Globus pallidus (tissue), 1 donor: Measurements from ENCODE around the gene SERF2.

Source experiments
- DNase-seq: peaks from one replicate; pipeline ENCODE4 v3.0.0-alpha.2; 2015; ENCODE audit warnings: low spot score

The SERF2 gene

DNA sequence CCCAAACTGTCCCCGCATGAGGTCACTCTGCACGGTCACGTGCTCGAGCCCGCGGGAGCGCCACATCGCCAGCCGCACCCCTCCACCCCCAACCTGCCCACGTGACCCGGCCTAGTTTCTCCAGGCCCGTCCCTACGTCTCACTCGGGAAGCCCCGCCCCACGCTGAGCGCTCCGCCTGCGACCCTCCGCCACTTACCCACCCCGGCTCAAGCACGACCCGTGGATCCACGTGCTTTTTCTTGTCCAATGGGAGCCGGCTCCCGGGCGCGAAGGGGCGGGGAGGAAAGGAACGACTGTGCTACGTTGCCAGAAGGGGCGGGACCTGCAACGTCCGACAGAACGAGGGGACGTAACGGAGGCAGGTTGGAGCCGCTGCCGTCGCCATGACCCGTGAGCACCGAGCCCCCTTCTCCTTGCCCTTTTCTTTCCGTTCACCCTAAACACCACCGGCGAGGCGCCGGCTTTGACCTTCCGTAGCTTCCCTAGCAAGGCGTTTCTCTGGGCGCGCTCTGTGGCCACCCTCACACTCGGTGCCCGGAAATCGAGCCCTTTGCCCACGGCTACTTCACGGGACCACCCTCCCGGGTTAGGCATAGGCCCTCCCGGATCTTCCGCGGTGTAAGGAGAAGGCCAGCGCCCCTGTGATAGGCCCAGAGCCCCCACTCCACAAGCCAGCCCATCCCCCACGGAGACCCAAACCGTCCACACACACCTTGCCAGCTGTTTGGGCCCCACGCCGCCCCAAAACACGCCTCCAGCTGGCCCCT lies at the start of gene SERF2:
SERF2 (plus strand) TSS at position 328 of the 768 bp plus-strand sequence; CDS start at position 385, 57 bp downstream.
- peak; percentile 100 for DNase-seq

DNA sequence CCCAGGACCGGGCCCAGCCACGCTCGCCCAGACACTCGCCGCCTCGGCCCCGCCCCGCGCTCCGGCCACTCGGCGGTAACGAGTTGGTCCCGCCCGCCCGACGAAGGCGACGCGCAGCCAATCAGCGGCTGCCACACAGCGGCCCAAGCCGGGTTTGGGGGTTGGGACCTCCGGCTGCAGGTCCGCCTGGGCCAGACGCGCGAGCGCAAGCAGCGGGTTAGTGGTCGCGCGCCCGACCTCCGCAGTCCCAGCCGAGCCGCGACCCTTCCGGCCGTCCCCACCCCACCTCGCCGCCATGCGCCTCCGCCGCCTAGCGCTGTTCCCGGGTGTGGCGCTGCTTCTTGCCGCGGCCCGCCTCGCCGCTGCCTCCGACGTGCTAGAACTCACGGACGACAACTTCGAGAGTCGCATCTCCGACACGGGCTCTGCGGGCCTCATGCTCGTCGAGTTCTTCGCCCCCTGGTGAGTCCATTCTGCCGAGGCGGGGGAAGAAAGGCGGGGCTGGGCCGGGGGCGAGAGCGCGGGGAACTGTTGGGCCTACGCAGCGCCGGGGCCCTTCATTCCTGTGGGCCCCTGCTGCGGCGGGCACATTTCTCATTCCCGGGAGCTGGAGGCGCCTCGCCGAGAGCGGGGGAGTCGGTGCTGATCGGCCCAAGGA lies 45.7 kb upstream of the SERF2 start, which contains the start of gene PDIA3:
PDIA3 (plus strand) TSS at position 194 of the 658 bp plus-strand sequence; CDS start at position 296, 102 bp downstream.
- DNase-seq: peak; percentile 93

DNA sequence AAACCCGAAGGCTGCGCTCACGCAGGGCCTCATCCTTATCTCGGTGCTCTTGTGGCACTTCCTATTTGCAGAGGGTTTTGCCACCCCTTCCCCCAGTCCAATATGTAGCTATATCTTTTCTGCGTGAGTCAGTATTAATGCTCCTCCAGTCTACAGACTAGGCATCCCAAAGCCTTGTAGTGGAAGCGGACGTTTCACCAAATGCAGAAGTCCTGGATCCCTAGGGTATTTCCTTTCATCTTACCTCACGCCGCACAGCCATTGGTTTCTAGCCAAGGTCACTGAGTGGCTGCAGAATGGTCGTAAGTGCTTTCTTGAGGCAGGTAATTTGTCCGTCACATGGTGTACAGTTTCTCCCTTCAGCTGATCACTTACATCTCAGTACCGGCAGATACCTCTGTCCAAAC lies 45.2 kb upstream of the SERF2 start:
- peak; percentile 25 for DNase-seq

DNA sequence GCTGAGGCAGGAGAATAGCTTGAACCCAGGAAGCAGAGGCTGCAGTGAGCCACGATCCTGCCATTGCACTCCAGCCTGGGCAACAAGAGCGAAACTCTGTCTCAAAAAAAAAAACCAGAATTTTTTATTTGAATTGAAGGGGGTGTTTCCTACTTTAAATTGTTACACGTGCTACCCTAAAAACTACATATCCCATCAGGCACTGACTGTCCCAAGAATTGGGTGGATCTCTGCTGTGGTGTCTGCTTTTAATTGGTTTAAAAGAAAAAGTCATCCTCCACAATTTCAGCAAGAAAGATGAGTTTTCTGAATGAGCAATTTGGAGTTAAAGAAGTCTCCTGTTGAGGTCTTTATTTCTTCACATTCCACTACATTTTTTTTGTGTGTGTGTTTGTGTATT lies 43.7 kb upstream of the SERF2 start:
- DNase-seq: no peak

DNA sequence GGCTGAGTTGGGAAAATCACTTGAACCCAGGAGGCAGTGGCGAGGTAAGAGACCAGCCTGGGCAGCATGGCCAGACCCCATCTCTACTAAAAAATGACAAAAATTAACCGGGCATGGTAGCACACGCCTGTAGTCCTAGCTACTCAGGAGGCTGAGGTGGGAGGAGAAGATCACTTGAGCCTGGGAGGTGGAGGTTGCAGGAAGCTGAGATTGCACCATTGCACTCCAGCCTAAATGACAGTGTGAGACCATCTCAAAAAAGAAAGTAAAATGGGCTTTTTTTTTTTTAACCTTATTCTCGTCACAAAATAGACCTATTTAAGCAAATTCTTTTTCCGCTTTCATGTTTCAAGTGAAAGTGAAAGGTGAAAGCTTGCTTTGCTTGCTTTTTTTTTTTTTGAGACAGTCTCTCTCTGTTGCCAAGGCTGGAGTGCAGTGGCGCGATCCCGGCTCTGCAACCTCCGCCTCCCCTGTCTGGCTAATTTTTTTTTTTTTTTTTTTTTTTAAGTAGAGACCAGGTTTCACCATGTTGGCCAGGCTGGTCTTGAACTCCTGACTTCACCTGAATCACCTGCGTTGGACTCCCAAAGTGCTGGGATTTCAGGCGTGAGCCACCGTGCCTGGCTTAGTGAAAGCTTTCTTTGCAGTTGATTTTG lies 42.3 kb upstream of the SERF2 start:
- DNase-seq: no peak

DNA sequence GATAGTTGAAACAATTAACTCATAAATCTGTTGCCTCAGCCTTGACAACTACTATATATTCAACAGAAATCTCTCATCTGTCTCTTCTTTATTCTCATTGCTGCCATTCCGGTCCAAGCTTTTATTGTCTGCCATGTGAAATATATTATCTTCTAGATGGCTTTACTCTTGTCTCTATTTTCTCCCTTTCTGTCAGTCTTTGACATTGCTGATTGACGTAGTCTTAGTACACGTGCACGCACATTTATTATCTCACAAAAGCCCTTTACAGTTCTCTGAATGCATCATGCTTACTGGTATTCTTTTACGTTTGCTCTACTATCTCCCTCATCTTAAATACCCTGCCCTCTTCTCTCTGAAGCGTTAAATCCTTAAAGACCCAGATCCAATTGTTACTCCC lies 40.2 kb upstream of the SERF2 start:
- no peak for DNase-seq

DNA sequence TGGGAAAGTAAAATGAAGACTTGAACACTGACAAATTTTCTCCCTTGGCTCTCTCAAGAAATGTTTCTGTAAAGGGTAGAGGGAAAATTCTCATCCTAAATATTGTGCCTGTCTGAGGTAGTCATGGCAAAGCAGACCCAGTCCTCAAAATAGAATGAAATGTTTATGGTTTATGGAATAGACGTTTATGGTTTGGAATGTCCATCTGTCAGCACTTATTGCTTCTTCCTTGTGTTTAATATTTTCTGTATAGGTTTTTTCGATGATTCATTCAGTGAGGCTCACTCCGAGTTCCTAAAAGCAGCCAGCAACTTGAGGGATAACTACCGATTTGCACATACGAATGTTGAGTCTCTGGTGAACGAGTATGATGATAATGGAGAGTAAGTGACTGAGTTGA lies 29.3 kb upstream of the SERF2 start:
- DNase-seq: no peak

DNA sequence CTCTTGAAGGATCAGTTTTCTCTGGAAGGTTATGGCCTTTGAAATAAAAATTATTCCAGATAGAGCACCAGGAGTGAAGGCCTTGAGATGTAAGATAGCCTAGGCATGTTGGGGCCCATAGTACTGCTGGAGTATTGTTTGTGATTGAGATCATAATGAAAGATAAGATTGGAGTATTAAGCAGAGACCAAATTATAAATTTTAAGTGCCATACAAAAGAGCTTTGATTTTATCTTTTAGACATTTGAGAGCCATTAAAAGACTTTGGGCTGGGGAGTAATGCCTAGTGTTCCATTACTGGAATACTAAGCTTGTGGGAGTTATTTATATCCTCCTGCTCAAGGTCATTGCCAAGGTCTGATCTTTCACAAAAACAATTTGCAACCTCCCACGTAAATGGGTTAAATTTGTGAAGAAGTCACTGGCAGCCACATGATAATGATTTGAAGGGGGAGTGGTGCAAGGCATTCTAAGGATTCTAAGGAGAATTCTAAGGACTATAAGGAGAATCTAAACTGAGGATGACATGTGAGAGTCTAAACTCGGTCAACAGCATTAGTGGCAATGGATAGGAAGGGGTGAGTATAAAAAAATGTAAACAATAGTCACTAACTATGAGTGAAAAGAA lies 28.2 kb upstream of the SERF2 start:
- DNase-seq: no peak

DNA sequence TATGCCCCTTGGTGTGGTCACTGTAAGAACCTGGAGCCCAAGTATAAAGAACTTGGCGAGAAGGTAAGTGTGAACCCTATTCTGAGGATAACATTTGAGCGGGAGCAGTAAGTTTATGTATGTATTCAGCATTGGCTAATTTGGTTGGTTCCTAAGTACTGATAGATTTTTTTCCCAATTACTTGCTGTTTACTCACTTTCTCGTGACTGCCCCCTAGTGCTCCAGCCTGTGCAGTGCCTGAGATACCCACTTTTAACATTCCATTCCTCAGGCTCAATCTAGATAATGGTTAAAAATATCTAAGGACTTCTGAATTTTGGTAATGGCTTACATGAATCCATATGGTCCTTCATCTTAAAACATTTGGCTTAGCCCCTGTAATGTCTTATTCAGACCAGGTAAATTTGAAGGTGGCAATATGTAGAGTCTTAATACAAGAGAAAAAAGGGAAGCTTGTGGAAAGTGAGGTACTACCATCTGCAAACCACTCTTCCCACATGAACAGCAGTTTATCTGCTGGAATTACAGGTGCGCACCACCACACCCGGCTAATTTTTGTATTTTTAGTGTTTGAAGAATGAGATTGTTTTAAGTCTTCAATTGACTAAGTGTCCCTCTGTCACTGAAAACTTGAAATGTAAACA lies 22.4 kb upstream of the SERF2 start:
- DNase-seq: peak; percentile 39

DNA sequence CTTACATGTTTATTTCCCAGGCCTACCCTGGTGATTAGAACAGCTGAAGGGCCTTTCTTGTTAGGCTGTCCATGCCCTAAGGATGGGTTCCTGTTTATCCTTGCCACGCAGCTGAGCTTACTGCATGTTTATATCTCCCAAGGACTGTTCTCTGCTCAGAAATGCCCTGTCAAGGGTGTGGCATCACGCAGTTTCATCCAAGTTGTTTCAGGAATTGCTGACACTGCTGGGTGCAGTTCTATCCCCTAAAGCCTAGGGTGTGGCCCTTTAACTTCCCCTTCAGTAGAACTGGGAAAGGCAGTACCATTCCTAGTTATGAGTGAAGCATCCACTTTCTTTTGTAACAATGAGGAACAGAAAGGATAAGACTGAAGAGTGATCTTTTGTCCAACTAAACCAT lies 20.3 kb upstream of the SERF2 start:
- DNase-seq: no peak

DNA sequence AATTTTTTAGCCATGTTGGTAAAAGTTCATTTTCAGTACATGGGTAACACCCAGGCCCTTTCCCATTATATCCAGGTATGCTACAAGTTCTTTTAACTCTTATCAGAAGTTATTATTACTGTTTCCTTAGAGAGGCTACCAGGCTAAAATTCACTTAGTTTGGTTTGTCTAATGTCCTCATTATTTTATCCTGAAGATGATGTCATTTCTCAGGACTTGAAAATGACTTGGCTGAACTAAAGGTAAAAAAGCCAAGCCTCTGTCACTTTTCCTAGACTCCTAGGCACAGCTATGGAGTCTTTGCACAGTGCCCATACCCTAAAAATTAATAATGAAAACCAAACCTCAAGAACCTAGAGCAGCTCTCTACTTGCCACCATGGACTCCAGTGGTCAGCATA lies 19.5 kb upstream of the SERF2 start:
- no peak for DNase-seq

DNA sequence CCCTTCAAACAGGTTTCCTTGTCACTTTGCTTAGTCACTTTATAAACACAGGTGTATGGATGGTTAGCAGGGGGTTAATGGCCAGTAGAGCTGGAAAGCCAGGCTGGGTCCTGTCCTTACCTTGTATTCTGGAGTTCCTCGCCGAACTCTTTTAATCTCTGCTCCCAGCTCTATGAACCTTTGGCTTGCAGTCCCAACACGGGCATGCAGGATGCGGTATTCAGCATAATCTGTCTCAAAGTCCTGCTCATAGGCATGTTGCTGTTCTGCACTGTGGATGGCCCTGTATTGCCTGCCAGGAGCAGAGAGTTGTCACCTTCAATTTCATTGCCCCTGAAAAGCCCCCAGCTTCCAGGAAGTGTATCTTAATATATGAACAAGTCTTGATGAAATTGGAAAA lies 18.1 kb upstream of the SERF2 start:
- no peak for DNase-seq

DNA sequence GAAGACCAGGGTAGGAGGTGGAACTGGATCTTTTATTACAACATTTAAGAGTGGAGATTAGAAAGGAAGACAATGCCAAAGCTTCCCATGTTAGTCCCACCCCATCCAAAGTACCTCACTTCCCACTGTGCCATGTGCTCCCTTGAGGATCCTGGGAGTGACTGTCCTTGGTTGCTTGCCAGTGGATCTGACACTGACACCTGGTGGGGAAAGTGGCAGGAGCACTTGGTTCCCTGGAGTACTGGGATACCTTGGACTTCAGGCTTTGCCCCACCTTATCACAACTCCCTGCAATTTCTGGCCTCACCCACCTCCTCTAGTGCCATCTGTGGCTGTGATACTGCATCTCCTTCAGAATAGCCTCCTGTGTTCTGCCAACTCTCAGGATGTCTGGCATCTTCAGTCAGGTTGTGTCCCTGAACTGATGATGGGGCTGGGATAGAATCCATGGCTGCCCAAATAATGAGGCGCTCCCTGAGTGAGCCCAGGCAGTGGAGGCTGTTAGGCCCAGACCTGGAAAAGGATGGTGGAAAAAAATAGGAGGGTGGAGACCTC lies 16.6 kb upstream of the SERF2 start:
- DNase-seq: no peak

DNA sequence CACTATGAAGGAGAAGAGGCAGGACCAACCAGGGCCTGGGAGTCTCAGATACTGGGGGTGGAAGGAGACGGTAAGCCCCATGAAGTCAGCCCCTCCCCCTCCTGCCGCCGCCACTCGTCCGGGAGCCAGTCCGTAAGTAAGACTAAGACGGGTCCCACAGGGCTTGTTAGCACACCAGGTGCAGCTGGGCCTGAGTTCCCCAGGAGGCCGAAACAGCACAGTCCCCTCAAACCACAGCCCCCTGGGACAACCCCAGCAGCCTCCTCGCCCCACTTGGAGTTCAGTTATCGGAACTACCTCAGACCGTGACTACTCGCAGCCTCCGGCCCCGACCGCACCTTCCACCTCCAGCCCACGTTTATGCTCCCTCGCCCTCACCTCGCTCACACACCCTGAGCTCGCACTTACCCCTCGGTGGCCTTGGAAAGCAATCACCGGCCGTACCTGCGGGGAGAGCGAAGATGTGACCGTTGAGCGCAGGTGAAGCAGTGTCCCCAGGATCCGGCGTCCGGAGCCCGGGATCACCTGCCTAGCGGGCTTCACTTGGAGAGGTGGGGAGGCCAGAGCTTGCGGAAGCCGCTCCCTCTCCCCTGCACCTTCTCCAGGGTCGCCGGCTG lies 15.9 kb upstream of the SERF2 start:
- no peak for DNase-seq

DNA sequence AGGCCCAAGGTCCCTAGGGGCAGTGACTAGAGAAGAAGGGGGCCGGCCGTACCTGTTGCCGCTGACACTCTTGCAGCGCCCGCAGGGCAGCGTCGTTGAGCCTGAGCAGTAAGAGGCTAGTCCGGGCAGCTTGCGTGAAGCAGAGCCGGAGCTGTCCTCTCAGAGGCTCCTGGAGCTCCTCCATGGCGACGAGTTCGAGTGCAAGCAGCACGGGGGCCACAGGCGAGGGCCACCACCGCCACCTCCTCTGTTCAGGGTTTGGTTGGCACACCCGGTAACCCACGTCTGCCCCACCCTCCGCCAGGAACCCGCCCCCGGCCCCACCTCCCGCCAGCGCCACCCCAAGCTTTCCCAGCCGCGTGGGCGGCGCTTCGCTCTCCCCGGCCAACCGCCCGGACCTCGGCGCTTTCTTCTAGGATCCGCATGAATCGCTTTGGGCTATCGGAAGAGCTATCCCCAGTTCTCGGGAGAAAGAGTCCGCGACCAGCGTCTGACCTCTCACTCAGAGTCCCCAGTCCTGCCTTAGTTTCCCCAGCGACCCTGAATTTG lies 15.3 kb upstream of the SERF2 start, which contains the start of gene ELL3:
ELL3 (minus strand) TSS at position 249 of the 549 bp plus-strand sequence; CDS start at position 184, 65 bp downstream.
- peak; percentile 56 for DNase-seq

DNA sequence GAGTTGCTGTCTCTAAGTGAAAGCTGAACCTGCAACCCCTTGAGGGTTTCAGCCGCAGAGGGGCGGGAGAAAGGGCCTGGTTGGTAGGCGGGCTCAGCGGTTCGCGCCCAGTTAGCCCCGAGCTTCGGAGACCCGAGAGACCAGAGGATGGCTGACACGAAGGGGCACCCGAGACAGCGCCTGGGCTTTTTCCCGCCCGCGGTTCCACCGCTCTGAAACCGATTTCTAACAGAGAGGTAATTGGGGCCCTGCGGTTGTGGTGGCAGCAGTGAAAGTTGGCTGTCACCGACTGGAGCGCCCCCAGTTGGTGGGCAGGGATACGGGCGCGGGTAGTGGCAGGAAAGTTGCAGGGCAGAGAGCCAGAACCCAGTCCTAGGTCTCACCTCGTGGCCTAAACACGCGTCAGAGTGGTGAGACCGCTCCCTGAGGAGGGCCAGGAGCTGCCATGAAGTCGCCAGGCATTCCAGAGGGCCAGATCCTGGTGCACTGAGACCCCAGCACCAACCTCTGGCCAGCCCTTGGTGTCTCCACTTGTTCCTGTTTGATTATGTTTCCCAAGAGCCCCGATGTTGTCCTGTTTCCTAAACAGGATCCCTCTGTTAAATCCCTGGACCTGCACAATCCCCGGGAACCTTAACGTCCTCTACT lies 14.7 kb upstream of the SERF2 start:
- DNase-seq: peak; percentile 57

DNA sequence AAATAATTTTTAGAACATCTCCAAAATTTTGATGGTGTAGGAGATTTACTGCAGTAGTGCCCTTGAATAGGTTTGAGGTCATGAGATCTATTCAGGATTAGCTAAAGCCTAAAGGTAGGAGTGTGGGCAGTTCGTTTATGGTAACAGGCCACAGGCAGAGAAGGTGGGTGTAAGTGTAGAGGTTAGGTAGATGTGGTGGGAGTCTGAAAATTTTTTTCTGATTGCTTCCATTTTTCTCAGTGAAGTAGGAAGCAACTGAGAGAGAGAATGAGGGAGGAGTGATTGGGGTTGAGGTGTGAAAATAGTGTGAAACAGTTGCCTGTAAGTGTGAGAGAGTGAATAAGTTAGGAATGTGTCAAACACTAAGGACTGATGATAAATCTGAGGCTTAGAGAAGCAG lies 13.1 kb upstream of the SERF2 start:
- DNase-seq: no peak

DNA sequence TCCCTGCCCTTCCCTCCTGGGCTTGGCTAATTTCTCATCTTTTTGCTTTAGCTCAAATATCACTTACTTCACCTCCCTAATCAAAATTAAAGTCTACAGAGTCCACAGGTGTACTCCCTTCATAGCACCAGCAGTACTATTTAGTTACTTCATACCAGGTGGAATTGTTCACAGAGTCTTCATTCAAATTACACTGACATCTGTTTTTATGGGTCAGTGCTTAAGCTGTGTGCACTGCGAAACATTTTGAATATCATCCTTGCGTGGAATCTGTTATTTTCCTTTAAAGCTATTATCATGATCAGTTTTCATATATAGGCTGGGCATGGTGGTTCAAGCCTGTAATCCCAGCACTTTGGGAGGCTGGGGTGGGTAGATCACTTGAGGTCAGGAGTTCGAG lies 2.7 kb upstream of the SERF2 start:
- no peak for DNase-seq

DNA sequence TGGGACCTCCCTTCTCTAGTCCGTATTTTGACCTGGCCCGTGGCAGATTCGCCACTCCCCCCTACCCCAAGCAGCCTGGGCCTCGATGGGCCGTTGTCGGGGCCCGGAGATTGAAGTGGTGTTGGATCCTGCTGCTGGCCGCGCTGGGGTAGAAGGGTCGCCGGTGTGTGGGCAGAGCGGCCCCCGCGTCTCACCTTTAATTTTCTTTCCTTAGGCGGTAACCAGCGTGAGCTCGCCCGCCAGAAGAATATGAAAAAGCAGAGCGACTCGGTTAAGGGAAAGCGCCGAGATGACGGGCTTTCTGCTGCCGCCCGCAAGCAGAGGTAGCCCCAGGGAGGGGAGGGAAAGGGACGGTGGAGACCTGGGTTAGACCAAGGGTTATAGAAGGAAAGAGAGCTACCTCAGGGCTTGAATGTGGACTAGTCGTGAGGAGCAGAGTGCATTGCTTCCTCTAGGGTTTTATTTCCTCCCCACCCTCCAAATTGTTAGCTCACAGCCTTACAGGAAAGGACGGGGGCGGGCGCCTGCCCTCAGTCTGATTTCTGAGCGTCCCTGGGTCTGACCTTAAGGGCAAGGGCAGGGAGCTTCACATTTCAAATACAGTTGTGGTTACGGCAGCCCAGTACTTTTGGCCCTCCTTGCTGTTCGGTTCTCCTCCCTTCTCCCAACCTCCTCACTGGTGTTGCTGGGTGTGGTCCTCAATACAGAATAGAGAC lies 799 bp downstream of the SERF2 start:
- no peak for DNase-seq

DNA sequence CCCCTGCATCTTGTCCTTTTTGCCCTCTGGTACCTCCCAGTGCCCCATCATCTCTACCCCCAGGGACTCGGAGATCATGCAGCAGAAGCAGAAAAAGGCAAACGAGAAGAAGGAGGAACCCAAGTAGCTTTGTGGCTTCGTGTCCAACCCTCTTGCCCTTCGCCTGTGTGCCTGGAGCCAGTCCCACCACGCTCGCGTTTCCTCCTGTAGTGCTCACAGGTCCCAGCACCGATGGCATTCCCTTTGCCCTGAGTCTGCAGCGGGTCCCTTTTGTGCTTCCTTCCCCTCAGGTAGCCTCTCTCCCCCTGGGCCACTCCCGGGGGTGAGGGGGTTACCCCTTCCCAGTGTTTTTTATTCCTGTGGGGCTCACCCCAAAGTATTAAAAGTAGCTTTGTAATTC lies 1.5 kb downstream of the SERF2 start:
- DNase-seq: no peak
